Left kidney (tissue), 2 donors: ENCODE data around the gene NDUFS7. TPM values are rescaled to one million over a fixed set of nuclear protein-coding genes. Genes with fewer than 3 reads are reported as not detected.
"Not testable (repeated sequence)": the region's sequence is repeated elsewhere in the genome, so short reads cannot be mapped to it uniquely, and the experiment has no call there.

Experiments
- DNase-seq: peaks from one replicate; pipeline ENCODE4 v3.0.0-alpha.2; 2013
- polyA plus RNA-seq: library from polyadenylated mRNA; unstranded; fragments of 120-200 nt; gene quantifications from one replicate; pipeline ENCODE4 v1.2.1, GENCODE V29; 2013; ENCODE audit not compliant: insufficient read length

NDUFS7 gene
- polyA plus RNA-seq, 1 donor, result 40.2 TPM

- no peak for DNase-seq
These were observed 32.5 kb downstream of the NDUFS7 start for GRCh38 chr19:1416014-1416841.

- no peak for DNase-seq
These were observed 33.4 kb downstream of the NDUFS7 start for GRCh38 chr19:1417145-1417544.

- DNase-seq, result no peak
These were observed 34.2 kb downstream of the NDUFS7 start for GRCh38 chr19:1417681-1418495.

GRCh38 chr19:1418496-1418775 lies 34.7 kb downstream of the NDUFS7 start:
- no peak for DNase-seq

- no peak for DNase-seq
These were observed 35.4 kb downstream of the NDUFS7 start for GRCh38 chr19:1418951-1419738.

GRCh38 chr19:1420085-1420484 lies 36.4 kb downstream of the NDUFS7 start:
- DNase-seq, result not testable (repeated sequence)

GRCh38 chr19:1420590-1420989 lies 36.9 kb downstream of the NDUFS7 start:
- DNase-seq, result no peak

GRCh38 chr19:1421218-1421957 lies 37.7 kb downstream of the NDUFS7 start:
- no peak for DNase-seq

GRCh38 chr19:1421958-1422305 lies 38.2 kb downstream of the NDUFS7 start:
- no peak for DNase-seq

- no peak for DNase-seq
These were observed 38.7 kb downstream of the NDUFS7 start for GRCh38 chr19:1422360-1422759.

- no peak for DNase-seq
These were observed 39.2 kb downstream of the NDUFS7 start for GRCh38 chr19:1422943-1423342.

- no peak for DNase-seq
These were observed 39.9 kb downstream of the NDUFS7 start for GRCh38 chr19:1423436-1424191.

GRCh38 chr19:1424192-1424955 lies 40.7 kb downstream of the NDUFS7 start:
- no peak for DNase-seq

GRCh38 chr19:1425102-1425837 lies 41.6 kb downstream of the NDUFS7 start:
- no peak for DNase-seq

- no peak for DNase-seq
These were observed 42.2 kb downstream of the NDUFS7 start for GRCh38 chr19:1425902-1426301.

GRCh38 chr19:1426736-1427135 lies 43.0 kb downstream of the NDUFS7 start:
- no peak for DNase-seq

GRCh38 chr19:1427221-1427920 lies 43.7 kb downstream of the NDUFS7 start:
- no peak for DNase-seq

GRCh38 chr19:1428738-1429391 lies 45.2 kb downstream of the NDUFS7 start:
- DNase-seq, result no peak

- no peak for DNase-seq
These were observed 46.0 kb downstream of the NDUFS7 start for GRCh38 chr19:1429750-1430149.
